Measurements from ENCODE around the gene FOXA3.

The FOXA3 gene

DNA sequence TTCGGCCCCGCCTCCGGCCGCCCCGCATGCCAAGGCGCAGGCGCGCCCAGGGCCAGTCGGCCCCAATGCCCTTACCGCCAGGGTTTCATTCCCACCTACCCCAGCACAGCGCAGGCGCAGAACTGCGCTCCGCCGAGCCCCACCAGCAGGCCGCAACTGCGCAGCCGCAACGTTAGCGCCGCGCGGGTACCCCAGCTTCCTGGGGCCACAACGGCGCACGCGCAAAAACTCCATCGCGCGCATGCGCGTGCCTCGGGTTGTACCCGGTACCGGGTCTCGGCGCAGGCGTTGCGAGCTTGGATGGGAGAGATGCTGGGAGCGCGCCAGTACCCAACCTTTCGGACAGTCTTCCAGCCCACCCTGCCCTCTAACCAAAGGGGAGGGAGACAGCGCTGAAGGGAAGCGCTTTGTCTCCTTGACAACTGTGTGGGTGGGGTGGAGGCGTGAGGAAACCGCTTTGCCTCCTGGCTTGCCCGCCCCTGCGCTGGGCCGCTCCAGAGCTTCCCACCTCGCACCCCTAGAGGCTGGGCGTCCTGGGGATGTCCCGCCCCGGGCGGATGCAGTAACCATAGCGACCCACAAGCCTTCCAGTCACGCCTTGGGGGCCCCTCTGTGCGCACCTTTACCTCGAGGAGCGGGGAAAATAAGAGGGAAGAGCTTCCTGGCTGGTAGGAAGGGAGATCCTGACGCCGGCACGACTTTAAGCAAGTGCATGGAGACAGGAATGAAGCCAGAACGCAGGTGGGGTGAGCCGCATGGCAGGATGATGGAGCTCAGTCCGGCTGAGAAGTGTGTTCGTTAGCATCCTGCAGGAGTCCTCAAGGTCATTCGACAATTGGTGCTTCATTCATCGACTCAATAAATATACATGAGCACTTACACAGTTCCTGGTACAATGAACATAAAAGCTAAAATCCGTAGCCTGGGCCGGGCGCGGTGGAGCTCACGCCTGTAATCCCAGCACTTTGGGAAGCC lies 38.8 kb downstream of the FOXA3 start:
- Mint-ChIP-seq H3K27ac (peak overlapping the region; percentile 85), H3K36me3 (ENCODE audit: low read depth) (peaks cover 11% of the 10 kb centered on the region), H3K27me3 (no peaks in the 10 kb centered on the region), H3K4me3 (peak overlapping the region; percentile 91), H3K9me3 (no peaks in the 10 kb centered on the region), H3K4me1 (ENCODE audit: low read depth) (peaks cover 12% of the 10 kb centered on the region)

DNA sequence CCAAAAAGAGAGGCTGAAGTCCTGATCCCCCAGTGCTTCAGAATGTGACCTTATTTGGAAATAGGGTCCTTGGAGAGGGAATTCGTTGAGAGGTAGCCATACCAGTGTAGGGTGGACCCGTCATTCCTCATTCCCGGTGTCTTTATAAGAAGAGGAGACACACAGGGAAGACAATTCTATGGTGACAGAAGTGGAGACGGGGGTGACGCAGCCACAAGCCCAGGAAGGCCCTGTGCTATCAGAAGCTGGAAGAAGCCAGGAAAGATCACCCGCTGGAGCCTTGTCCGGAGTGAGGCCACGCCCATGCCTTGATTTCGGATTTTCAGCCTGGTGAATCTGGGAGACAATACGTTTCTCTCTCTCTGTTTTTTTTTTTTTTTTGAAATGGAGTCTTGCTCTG lies 40.9 kb downstream of the FOXA3 start:
- peaks cover 12% of the 10 kb centered on the region for H3K4me1 Mint-ChIP-seq (ENCODE audit: low read depth)
- no peak overlapping the region for H3K4me3 Mint-ChIP-seq
- no peak overlapping the region for H3K27ac Mint-ChIP-seq
- H3K36me3 Mint-ChIP-seq (ENCODE audit: low read depth): peaks cover 3% of the 10 kb centered on the region
- no peaks in the 10 kb centered on the region for H3K9me3 Mint-ChIP-seq
- H3K27me3 Mint-ChIP-seq: peaks cover 4% of the 10 kb centered on the region

DNA sequence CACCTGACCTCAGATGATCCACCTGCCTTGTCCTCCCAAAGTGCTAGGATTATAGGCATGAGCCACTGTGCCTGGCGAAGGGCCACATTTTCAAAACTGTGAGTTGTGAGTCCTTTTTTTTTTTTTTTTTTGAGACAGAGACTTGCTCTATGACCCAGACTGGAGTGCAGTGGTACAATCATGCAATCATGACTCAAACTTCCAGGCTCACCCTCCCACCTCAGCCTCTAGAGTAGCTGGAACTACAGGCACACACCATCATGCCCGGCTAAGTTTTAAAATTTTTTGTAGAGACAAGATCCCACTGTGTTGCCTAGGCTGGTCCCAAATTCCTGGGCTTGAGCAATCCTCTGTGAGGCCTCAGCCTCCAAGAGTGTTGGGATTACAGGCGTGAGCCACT lies 42.1 kb downstream of the FOXA3 start:
- Mint-ChIP-seq H3K27me3 (peaks cover 12% of the 10 kb centered on the region), H3K27ac (no peak overlapping the region), H3K9me3 (no peaks in the 10 kb centered on the region), H3K36me3 (ENCODE audit: low read depth) (no peaks in the 10 kb centered on the region), H3K4me1 (ENCODE audit: low read depth) (peaks cover 7% of the 10 kb centered on the region), H3K4me3 (no peak overlapping the region)

DNA sequence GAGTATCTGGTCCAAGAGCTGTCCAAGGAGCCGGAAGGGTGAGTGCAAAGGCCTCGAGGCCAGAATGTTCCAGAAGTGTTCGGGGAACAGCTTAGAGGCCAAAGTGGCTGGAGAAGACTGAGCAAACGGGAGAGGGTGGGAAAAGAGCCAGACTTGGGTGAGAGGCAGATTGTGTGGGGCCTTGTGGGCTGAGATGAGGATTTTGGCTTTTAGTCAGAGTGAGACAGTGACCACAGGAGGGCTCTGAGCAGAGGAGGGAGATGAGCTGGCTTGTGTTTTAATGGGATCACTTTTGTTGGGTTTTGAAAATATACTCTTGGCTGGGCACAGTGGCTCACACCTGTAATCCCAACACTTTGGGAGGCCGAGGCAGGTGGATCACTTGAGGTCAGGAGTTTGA lies 44.8 kb downstream of the FOXA3 start:
- H3K36me3 Mint-ChIP-seq (ENCODE audit: low read depth): no peaks in the 10 kb centered on the region
- H3K27me3 Mint-ChIP-seq: peaks cover 30% of the 10 kb centered on the region
- no peak overlapping the region for H3K4me3 Mint-ChIP-seq
- H3K4me1 Mint-ChIP-seq (ENCODE audit: low read depth): no peaks in the 10 kb centered on the region
- no peak overlapping the region for H3K27ac Mint-ChIP-seq
- H3K9me3 Mint-ChIP-seq: no peaks in the 10 kb centered on the region

DNA sequence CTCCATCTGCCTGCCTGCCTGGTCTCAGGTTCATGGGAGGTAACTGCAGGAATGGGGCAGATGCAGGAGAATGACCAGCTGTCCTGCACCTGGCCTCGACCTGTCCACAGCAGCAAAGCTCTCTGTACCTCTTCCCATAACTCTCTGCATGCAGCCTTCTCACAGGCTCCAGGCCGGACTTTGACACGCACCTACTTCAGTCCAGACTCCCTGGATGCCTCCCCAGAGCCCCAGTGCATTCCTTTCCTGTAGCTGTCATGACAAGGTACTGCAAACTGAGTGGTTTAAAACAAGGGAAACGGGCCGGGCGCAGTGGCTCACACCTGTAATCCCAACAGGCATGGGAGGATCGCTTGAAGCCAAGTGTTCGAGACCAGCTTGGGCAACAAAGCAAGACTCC lies 47.2 kb downstream of the FOXA3 start:
- Mint-ChIP-seq H3K27ac (no peak overlapping the region), H3K27me3 (peaks cover 30% of the 10 kb centered on the region), H3K9me3 (no peaks in the 10 kb centered on the region), H3K4me3 (no peak overlapping the region), H3K4me1 (ENCODE audit: low read depth) (no peaks in the 10 kb centered on the region), H3K36me3 (ENCODE audit: low read depth) (no peaks in the 10 kb centered on the region)

DNA sequence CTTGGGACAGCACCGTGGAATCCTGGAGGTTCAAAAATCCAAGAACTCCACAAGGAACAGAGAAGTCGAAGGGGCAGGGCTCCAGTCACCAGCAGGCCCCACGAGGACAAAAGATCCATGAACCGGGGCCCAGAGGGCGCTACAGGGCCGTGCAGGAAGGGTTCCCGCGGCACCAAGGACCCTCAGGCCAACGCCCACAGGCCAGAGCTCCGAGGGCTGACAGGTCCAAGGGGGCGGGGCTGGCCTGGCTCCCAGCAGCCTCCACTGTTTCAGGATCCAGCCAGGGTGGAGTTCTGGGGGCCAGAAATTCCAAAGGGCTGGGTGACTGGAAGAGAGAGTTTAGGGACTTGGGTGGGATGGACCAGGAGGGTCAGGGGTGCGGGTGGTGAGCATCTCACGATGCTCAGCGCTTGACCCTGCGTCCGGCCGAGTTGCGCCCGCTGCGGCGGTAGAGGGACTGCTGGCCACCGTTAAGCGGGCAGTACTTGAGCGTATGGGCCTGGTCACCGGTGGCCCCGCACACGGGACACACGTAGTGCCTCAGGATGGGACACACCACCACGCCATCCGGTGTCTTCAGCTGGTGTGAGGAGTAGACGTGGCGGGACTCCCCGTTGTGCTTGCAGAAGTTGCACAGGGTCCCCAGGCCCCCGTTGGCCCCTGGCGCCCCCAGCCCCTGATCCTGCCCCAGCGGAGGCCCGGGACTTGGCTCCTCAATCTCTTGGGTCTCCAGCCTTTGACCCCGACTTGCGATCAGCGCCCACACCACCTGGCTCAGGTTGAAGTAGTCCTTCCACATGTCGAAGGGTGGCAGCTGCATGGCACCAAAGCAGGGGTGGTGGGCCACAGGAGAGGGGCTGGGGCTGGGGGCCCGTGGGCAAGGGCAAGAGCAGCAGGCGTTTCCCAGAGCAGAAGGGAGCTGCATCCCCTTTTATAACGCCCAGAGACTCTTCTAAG lies 50.0 kb downstream of the FOXA3 start, which contains the start of gene NANOS2:
NANOS2 (minus strand) TSS at position 905 of the 957 bp plus-strand sequence; CDS start at position 820, 85 bp downstream.
- H3K27ac Mint-ChIP-seq: no peak within 1 kb of the TSS
- no peaks in the 10 kb centered on the region for H3K9me3 Mint-ChIP-seq
- no peaks in the 10 kb centered on the region for H3K36me3 Mint-ChIP-seq (ENCODE audit: low read depth)
- H3K27me3 Mint-ChIP-seq: peaks cover 30% of the 10 kb centered on the region
- no peaks in the 10 kb centered on the region for H3K4me1 Mint-ChIP-seq (ENCODE audit: low read depth)
- H3K4me3 Mint-ChIP-seq: no peak within 1 kb of the TSS

DNA sequence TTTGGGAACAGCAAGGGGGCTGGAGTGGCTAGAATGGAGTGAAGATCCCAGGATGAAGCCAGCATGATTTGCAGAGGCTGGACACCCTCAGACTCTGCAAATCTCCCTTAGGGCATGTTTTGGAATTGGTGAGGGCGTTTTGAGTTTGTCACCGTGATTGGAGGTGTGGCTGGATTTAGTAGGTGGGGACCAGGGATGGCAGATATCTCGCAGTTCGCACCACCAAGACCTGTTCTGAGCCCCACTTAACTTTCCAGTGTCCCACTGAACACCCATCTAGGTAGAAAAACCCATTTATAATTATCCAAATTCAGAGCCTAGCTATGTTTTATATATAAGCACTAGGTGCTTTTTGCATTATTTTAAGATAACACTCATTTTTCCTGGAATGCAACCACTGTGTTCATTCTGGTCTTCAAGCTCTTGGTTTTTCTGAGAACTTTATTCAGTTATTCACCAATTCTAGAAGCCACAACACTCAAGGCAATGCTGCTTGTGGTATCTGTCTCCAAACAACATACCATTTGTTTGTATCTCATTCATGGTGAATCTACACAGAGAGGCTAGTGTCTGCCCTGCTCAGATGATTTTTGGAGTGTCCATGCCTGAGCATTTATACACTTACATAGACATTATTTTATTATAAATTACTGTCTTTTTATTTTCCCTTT lies 53.4 kb downstream of the FOXA3 start:
- Mint-ChIP-seq H3K9me3 (no peaks in the 10 kb centered on the region), H3K27ac (no peak overlapping the region), H3K27me3 (peaks cover 17% of the 10 kb centered on the region), H3K4me3 (no peak overlapping the region), H3K36me3 (ENCODE audit: low read depth) (no peaks in the 10 kb centered on the region), H3K4me1 (ENCODE audit: low read depth) (no peaks in the 10 kb centered on the region)

DNA sequence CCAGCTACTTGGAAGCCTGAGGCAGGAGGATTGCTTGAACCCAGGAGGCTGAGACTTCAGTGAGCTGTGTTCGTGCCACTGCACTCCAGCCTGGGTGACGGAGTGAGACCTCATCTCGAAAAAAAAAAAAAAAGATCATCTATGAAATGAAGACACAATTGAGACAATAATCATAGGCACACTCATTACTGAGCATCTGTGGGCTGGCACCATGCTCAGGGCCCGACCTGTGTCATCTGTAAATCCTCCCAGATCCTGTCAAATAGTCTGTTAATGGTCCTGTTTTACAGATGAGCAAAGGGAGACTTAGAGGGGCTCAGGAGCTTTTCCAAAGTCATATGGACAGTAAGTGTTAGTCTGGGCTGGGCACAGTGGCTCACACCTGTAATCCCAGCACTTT lies 54.6 kb downstream of the FOXA3 start:
- H3K27me3 Mint-ChIP-seq: peaks cover 7% of the 10 kb centered on the region

DNA sequence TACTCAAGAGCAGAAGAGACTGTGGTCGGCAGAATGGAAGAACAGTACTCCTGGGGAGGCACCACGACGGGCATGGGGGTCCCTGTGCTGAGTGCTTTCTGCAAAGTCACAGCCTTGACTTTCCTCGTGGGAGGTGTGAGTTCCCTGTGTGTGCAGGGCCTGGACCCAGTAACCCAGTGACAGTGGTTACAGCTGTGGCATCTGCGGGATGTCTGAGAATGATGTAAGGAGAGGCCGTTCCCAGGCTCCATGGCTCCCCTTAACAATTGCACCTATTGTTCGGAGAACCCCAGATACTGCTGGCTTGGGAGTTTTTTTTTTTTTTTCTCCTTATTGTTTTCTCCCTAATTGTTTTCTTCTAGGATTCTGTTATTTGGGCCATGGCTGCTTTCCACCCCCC lies 55.6 kb downstream of the FOXA3 start:
- H3K9me3 Mint-ChIP-seq: no peaks in the 10 kb centered on the region
- no peak overlapping the region for H3K27ac Mint-ChIP-seq
- H3K4me1 Mint-ChIP-seq (ENCODE audit: low read depth): no peaks in the 10 kb centered on the region
- peaks cover 7% of the 10 kb centered on the region for H3K27me3 Mint-ChIP-seq
- H3K4me3 Mint-ChIP-seq: no peak overlapping the region
- H3K36me3 Mint-ChIP-seq (ENCODE audit: low read depth): no peaks in the 10 kb centered on the region

More for the DNA sequence above, 54.6 kb downstream of the FOXA3 start:
- Mint-ChIP-seq H3K27ac (no peak overlapping the region), H3K36me3 (ENCODE audit: low read depth) (no peaks in the 10 kb centered on the region), H3K4me1 (ENCODE audit: low read depth) (no peaks in the 10 kb centered on the region), H3K4me3 (no peak overlapping the region), H3K9me3 (no peaks in the 10 kb centered on the region)

DNA sequence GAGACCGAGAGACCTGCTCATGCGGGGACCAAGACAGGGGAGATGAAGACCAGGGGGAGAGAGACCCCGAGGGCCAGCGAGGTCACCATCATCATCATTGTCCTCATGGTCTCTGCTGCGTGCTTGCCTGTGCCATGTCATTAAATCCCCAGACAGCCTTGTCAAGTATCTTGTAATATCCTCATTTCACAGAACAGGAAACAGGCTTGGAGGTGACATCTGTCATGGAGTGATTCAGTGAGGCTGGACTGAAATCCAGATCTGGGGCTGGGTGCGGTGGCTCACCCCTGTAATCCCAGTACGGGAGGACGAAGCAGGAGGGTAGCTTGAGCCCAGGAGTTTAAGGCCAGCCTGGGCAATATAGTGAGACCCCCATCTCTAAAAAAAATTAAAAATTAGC lies 56.3 kb downstream of the FOXA3 start:
- Mint-ChIP-seq H3K27me3 (peaks cover 7% of the 10 kb centered on the region), H3K36me3 (ENCODE audit: low read depth) (no peaks in the 10 kb centered on the region), H3K4me3 (no peak overlapping the region), H3K27ac (no peak overlapping the region), H3K4me1 (ENCODE audit: low read depth) (no peaks in the 10 kb centered on the region), H3K9me3 (no peaks in the 10 kb centered on the region)

DNA sequence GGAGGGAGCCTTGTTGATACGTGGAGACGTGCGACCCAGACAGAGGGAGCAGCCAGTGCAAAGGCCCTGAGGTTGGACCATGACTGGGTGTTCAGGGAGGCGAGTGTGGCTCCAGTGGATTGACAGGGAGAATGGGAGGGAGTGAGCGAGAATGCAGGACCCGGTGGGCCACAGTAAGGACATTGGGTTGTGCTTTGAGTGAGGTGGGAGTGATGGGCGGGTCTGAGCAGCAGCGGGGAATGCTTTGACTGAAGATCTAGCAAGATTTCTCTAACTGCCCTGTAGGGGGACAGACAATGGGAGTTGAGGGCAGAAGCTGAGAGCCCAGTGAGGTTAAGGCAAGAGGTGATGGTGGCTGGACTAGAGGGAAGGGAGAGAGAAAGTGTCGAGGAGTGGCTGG lies 58.2 kb downstream of the FOXA3 start:
- no peak overlapping the region for H3K27ac Mint-ChIP-seq
- H3K36me3 Mint-ChIP-seq (ENCODE audit: low read depth): no peaks in the 10 kb centered on the region
- H3K4me1 Mint-ChIP-seq (ENCODE audit: low read depth): no peaks in the 10 kb centered on the region
- no peak overlapping the region for H3K4me3 Mint-ChIP-seq
- H3K27me3 Mint-ChIP-seq: peaks cover 7% of the 10 kb centered on the region
- H3K9me3 Mint-ChIP-seq: no peaks in the 10 kb centered on the region

Data from stimulated activated naive CD8-positive, alpha-beta T cell treated with anti-CD3 and anti-CD28 coated beads, Interleukin-15, Interleukin-2, amounts not matched to agents 100 ng/mL and 50 ng/mL, for 24 hours (primary cell).